HEK293 (cell line): Measurements from ENCODE around the gene PTPMT1.

Experiments used
- GFI1B ChIP-seq: fragments of 450-650 bp; formaldehyde crosslinking; IDR thresholded peaks from 2 replicates; pipeline ENCODE4 v1.5.1; 2016; ENCODE audit warnings: missing biosample characterization, missing genetic modification characterization
- SP3 ChIP-seq: fragments of 450-650 bp; formaldehyde crosslinking; IDR thresholded peaks from 2 replicates; pipeline ENCODE4 v1.5.1; 2016; ENCODE audit warnings: missing biosample characterization, missing genetic modification characterization
- ZBTB1 ChIP-seq: fragments of 450-650 bp; formaldehyde crosslinking; IDR thresholded peaks from 2 replicates; pipeline ENCODE4 v1.5.1; 2016; ENCODE audit warnings: missing biosample characterization, missing genetic modification characterization
- ZBTB10 ChIP-seq: fragments of 450-650 bp; formaldehyde crosslinking; IDR thresholded peaks from 2 replicates; pipeline ENCODE4 v1.5.1; 2016; ENCODE audit warnings: missing biosample characterization, missing genetic modification characterization
- ZBTB17 ChIP-seq: fragments of 450-650 bp; formaldehyde crosslinking; IDR thresholded peaks from 2 replicates; pipeline ENCODE4 v1.5.1; 2016; ENCODE audit warnings: missing biosample characterization, missing genetic modification characterization
- ZNF112 ChIP-seq: fragments of 450-650 bp; formaldehyde crosslinking; IDR thresholded peaks from 2 replicates; pipeline ENCODE4 v1.5.0; 2017; ENCODE audit warnings: missing biosample characterization, missing genetic modification characterization
- ZNF155 ChIP-seq: fragments of 450-650 bp; formaldehyde crosslinking; IDR thresholded peaks from 2 replicates; pipeline ENCODE4 v1.5.1; 2016; ENCODE audit warnings: missing biosample characterization, missing genetic modification characterization
- ZNF2 ChIP-seq: fragments of 450-650 bp; formaldehyde crosslinking; IDR thresholded peaks from 2 replicates; pipeline ENCODE4 v1.5.1; 2016; ENCODE audit warnings: missing biosample characterization, missing genetic modification characterization
- ZNF239 ChIP-seq: fragments of 450-650 bp; formaldehyde crosslinking; IDR thresholded peaks from 2 replicates; pipeline ENCODE4 v1.5.1; 2016; ENCODE audit warnings: missing biosample characterization, missing genetic modification characterization
- ZNF341 ChIP-seq: fragments of 450-650 bp; formaldehyde crosslinking; IDR thresholded peaks from 2 replicates; pipeline ENCODE4; 2016; ENCODE audit warnings: low read depth, missing biosample characterization, missing genetic modification characterization
- ZNF398 ChIP-seq: fragments of 450-650 bp; formaldehyde crosslinking; IDR thresholded peaks from 2 replicates; pipeline ENCODE4 v1.5.1; 2017; ENCODE audit warnings: missing biosample characterization, missing genetic modification characterization
- ZNF623 ChIP-seq: fragments of 450-650 bp; formaldehyde crosslinking; IDR thresholded peaks from 2 replicates; pipeline ENCODE4 v1.5.1; 2016; ENCODE audit warnings: missing biosample characterization, missing genetic modification characterization
- ZNF629 ChIP-seq: fragments of 450-650 bp; formaldehyde crosslinking; IDR thresholded peaks from 2 replicates; pipeline ENCODE4 v1.5.1; 2017; ENCODE audit warnings: missing biosample characterization, missing genetic modification characterization
- ZNF843 ChIP-seq: fragments of 450-650 bp; formaldehyde crosslinking; IDR thresholded peaks from 2 replicates; pipeline ENCODE4 v1.5.1; 2016; ENCODE audit warnings: missing biosample characterization, missing genetic modification characterization
- TF ChIP-seq, protein P1 (sequence below): fragments of 450-650 bp; formaldehyde crosslinking; IDR thresholded peaks from 2 replicates; pipeline ENCODE4 v1.5.1; 2016; ENCODE audit warnings: missing biosample characterization, missing genetic modification characterization, borderline replicate concordance
- TF ChIP-seq, protein P2 (sequence below): fragments of 450-650 bp; formaldehyde crosslinking; IDR thresholded peaks from 2 replicates; pipeline ENCODE4 v1.5.1; 2017; ENCODE audit warnings: missing biosample characterization, missing genetic modification characterization
- TF ChIP-seq, protein P3 (sequence below): fragments of 450-650 bp; formaldehyde crosslinking; conservative IDR thresholded peaks from 2 replicates; pipeline ENCODE4 v1.5.1; 2016; ENCODE audit warnings: low read depth, missing biosample characterization, missing genetic modification characterization
- TF ChIP-seq, protein P4 (sequence below): fragments of 450-650 bp; formaldehyde crosslinking; IDR thresholded peaks from 2 replicates; pipeline ENCODE4 v1.5.1; 2016; ENCODE audit warnings: missing biosample characterization, missing genetic modification characterization

PTPMT1 gene

DNA sequence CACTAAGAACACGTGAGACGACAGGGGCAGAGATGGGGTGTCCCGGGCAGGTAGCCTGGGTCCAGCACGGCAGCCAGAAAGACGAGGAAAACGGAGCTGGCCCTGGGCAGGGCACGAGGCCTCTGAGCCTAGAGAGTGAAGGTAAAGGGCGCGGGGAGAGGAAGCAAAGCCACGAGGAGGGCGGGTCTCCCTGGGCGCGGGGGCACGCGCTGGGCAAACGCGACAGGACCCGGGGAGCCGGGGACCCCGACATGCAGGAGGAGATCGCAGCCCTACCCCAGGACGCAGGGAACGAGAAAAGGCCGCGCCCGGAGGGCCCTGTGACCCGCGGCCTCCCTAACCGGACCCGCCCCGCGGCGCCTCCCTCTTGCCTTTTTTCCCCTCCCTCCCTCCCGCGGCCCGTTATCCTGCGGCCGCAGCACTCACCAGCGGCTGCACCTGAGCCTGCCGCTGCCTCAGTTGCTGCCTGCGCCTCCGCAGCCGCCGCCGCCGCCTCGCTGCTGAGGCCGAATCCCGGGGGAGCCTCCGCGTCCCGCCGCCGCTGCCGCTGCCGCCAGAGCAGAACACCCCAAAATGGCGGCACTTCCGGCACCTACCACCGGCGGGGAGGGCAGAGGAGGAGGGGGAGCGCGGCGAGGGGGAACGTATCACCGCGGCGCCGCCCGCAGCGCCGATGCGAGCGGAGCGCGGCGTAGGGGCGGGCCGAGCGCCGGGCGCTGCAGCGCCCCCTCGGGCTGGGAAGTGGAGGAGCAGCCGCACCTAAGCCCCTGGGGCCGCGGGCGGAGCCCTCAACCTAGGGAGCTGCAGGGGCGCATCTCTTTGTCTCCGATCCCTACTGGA is 12.6 kb upstream of the PTPMT1 start, which contains the start of gene CELF1 (continued):
- TF ChIP-seq, protein P1, sequence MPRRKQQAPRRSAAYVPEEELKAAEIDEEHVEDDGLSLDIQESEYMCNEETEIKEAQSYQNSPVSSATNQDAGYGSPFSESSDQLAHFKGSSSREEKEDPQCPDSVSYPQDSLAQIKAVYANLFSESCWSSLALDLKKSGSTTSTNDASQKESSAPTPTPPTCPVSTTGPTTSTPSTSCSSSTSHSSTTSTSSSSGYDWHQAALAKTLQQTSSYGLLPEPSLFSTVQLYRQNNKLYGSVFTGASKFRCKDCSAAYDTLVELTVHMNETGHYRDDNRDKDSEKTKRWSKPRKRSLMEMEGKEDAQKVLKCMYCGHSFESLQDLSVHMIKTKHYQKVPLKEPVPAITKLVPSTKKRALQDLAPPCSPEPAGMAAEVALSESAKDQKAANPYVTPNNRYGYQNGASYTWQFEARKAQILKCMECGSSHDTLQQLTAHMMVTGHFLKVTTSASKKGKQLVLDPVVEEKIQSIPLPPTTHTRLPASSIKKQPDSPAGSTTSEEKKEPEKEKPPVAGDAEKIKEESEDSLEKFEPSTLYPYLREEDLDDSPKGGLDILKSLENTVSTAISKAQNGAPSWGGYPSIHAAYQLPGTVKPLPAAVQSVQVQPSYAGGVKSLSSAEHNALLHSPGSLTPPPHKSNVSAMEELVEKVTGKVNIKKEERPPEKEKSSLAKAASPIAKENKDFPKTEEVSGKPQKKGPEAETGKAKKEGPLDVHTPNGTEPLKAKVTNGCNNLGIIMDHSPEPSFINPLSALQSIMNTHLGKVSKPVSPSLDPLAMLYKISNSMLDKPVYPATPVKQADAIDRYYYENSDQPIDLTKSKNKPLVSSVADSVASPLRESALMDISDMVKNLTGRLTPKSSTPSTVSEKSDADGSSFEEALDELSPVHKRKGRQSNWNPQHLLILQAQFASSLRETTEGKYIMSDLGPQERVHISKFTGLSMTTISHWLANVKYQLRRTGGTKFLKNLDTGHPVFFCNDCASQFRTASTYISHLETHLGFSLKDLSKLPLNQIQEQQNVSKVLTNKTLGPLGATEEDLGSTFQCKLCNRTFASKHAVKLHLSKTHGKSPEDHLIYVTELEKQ = no peak
- TF ChIP-seq ZNF155 (tag by site-specific recombination) (no peak), ZNF341 (tag by site-specific recombination) (no peak), ZNF398 (tag by site-specific recombination) (peak; percentile 68), ZNF239 (tag by site-specific recombination) (no peak), GFI1B (tag by site-specific recombination) (no peak), ZBTB10 (tag by site-specific recombination) (no peak), ZNF2 (tag by site-specific recombination) (no peak), ZBTB1 (no peak), ZNF112 (tag by site-specific recombination) (no peak), ZBTB17 (tag by site-specific recombination) (no peak; the same call in 1 of the 2 replicates), ZNF623 (tag by site-specific recombination) (no peak), ZNF843 (tag by site-specific recombination) (no peak), SP3 (tag by site-specific recombination) (peak; percentile 60), ZNF629 (tag by site-specific recombination) (no peak)
- TF ChIP-seq, protein P2, sequence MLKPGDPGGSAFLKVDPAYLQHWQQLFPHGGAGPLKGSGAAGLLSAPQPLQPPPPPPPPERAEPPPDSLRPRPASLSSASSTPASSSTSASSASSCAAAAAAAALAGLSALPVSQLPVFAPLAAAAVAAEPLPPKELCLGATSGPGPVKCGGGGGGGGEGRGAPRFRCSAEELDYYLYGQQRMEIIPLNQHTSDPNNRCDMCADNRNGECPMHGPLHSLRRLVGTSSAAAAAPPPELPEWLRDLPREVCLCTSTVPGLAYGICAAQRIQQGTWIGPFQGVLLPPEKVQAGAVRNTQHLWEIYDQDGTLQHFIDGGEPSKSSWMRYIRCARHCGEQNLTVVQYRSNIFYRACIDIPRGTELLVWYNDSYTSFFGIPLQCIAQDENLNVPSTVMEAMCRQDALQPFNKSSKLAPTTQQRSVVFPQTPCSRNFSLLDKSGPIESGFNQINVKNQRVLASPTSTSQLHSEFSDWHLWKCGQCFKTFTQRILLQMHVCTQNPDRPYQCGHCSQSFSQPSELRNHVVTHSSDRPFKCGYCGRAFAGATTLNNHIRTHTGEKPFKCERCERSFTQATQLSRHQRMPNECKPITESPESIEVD (tag by site-specific recombination) = no peak
- TF ChIP-seq, protein P3, sequence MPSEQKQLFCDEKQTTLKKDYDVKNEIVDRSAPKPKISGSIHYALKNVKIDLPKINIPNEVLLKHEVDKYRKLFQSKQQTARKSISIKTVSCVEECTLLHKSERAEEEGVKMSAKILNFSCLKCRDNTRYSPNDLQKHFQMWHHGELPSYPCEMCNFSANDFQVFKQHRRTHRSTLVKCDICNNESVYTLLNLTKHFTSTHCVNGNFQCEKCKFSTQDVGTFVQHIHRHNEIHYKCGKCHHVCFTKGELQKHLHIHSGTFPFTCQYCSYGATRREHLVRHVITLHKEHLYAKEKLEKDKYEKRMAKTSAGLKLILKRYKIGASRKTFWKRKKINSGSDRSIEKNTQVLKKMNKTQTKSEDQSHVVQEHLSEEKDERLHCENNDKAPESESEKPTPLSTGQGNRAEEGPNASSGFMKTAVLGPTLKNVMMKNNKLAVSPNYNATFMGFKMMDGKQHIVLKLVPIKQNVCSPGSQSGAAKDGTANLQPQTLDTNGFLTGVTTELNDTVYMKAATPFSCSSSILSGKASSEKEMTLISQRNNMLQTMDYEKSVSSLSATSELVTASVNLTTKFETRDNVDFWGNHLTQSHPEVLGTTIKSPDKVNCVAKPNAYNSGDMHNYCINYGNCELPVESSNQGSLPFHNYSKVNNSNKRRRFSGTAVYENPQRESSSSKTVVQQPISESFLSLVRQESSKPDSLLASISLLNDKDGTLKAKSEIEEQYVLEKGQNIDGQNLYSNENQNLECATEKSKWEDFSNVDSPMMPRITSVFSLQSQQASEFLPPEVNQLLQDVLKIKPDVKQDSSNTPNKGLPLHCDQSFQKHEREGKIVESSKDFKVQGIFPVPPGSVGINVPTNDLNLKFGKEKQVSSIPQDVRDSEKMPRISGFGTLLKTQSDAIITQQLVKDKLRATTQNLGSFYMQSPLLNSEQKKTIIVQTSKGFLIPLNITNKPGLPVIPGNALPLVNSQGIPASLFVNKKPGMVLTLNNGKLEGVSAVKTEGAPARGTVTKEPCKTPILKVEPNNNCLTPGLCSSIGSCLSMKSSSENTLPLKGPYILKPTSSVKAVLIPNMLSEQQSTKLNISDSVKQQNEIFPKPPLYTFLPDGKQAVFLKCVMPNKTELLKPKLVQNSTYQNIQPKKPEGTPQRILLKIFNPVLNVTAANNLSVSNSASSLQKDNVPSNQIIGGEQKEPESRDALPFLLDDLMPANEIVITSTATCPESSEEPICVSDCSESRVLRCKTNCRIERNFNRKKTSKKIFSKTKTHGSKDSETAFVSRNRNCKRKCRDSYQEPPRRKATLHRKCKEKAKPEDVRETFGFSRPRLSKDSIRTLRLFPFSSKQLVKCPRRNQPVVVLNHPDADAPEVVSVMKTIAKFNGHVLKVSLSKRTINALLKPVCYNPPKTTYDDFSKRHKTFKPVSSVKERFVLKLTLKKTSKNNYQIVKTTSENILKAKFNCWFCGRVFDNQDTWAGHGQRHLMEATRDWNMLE = no peak
- TF ChIP-seq, protein P4, sequence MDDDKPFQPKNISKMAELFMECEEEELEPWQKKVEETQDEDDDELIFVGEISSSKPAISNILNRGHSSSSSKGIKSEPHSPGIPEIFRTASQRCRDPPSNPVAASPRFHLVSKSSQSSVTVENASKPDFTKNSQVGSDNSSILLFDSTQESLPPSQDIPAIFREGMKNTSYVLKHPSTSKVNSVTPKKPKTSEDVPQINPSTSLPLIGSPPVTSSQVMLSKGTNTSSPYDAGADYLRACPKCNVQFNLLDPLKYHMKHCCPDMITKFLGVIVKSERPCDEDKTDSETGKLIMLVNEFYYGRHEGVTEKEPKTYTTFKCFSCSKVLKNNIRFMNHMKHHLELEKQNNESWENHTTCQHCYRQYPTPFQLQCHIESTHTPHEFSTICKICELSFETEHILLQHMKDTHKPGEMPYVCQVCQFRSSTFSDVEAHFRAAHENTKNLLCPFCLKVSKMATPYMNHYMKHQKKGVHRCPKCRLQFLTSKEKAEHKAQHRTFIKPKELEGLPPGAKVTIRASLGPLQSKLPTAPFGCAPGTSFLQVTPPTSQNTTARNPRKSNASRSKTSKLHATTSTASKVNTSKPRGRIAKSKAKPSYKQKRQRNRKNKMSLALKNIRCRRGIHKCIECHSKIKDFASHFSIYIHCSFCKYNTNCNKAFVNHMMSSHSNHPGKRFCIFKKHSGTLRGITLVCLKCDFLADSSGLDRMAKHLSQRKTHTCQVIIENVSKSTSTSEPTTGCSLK = no peak
